ENCODE data around the gene KRT75.

GRCh38 chr12:52440821-52441319 is 6.7 kb upstream of the KRT75 start:
- TF ChIP-seq CTCF (IDR thresholded peaks at IDR 0.05; ENCODE audit: low read depth, low read length) (no peak), EZH2phosphoT487 (IDR thresholded peaks at IDR 0.05; ENCODE audit: low read depth) (no peak)

Measured in OCI-LY3 (cell line).